Ishikawa (cell line): Measurements from ENCODE around the gene SH3GL1.

Source experiments
- CEBPB ChIP-seq: IDR thresholded peaks from 2 replicates; pipeline ENCODE4 v1.6.1; 2012
- CREB1 ChIP-seq: IDR thresholded peaks from 2 replicates; pipeline ENCODE4 v1.6.1; 2012; ENCODE audit warnings: low read depth
- EGR1 ChIP-seq: IDR thresholded peaks from 2 replicates; pipeline ENCODE4 v1.6.1; 2012
- EP300 ChIP-seq: IDR thresholded peaks from 2 replicates; pipeline ENCODE4 v1.6.1; 2012; ENCODE audit warnings: borderline replicate concordance
- NFIC ChIP-seq: IDR thresholded peaks from 2 replicates; pipeline ENCODE4 v1.6.1; 2012
- RAD21 ChIP-seq: IDR thresholded peaks from 2 replicates; pipeline ENCODE4 v1.6.1; 2012; ENCODE audit warnings: low read depth
- TAF1 ChIP-seq: IDR thresholded peaks from 2 replicates; pipeline ENCODE4 v1.6.1; 2012; ENCODE audit warnings: low read depth, mild to moderate bottlenecking
- TCF12 ChIP-seq: IDR thresholded peaks from 2 replicates; pipeline ENCODE4 v1.6.1; 2012; ENCODE audit warnings: low read depth
- YY1 ChIP-seq: IDR thresholded peaks from 2 replicates; pipeline ENCODE4 v1.6.1; 2012; ENCODE audit warnings: low read depth
- TF ChIP-seq, protein P1 (sequence below): IDR thresholded peaks from 2 replicates; pipeline ENCODE4 v1.6.1; 2012
- TF ChIP-seq, protein P2 (sequence below): IDR thresholded peaks from 2 replicates; pipeline ENCODE4 v1.6.1; 2012; ENCODE audit warnings: low read depth, mild to moderate bottlenecking

DNA sequence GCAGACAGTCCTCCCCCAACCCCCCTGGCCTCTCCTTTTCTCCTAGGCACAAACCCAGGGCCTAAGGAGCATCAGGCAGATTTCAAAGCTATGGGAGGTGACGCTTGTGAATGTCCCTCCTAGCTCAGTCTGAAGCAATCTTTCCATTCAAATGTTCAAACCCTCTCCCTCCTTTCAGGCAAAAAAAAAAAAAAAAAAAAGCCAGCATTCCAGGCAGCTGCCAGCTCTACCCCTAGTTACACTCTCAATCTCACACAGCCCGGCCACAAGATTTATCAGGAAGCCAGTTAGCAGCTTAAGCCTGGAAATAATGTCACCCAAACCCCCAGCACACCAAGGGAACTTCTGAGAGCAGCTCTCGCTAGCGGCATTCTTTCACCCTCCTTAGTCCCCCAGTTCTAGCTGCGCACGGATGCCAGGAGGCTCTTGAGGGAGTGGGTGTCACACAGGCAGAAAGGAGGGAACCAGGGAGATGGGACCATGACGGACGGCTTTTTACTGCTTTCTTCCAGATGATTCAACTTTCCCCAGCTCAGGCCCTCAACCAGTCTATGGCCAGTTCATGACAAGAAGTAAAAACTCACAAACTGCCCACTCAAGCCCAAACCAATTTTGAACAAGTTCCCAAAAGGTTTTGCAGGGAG is 6.3 kb downstream of the SH3GL1 start:
- TF ChIP-seq EP300 (no peak), YY1 (no peak), RAD21 (no peak), CREB1 (no peak), TAF1 (no peak), CEBPB (no peak), TCF12 (no peak), NFIC (no peak), EGR1 (no peak)
- TF ChIP-seq, protein P1, sequence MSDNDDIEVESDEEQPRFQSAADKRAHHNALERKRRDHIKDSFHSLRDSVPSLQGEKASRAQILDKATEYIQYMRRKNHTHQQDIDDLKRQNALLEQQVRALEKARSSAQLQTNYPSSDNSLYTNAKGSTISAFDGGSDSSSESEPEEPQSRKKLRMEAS, result no peak
- TF ChIP-seq, protein P2, sequence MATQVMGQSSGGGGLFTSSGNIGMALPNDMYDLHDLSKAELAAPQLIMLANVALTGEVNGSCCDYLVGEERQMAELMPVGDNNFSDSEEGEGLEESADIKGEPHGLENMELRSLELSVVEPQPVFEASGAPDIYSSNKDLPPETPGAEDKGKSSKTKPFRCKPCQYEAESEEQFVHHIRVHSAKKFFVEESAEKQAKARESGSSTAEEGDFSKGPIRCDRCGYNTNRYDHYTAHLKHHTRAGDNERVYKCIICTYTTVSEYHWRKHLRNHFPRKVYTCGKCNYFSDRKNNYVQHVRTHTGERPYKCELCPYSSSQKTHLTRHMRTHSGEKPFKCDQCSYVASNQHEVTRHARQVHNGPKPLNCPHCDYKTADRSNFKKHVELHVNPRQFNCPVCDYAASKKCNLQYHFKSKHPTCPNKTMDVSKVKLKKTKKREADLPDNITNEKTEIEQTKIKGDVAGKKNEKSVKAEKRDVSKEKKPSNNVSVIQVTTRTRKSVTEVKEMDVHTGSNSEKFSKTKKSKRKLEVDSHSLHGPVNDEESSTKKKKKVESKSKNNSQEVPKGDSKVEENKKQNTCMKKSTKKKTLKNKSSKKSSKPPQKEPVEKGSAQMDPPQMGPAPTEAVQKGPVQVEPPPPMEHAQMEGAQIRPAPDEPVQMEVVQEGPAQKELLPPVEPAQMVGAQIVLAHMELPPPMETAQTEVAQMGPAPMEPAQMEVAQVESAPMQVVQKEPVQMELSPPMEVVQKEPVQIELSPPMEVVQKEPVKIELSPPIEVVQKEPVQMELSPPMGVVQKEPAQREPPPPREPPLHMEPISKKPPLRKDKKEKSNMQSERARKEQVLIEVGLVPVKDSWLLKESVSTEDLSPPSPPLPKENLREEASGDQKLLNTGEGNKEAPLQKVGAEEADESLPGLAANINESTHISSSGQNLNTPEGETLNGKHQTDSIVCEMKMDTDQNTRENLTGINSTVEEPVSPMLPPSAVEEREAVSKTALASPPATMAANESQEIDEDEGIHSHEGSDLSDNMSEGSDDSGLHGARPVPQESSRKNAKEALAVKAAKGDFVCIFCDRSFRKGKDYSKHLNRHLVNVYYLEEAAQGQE, result no peak
